Activated CD8-positive, alpha-beta T cell treated with anti-CD3 and anti-CD28 coated beads for 36 hours (primary cell): ENCODE data around the gene FOXP2. TPM values are rescaled to one million over a fixed set of nuclear protein-coding genes. Genes with fewer than 3 reads are reported as not detected.

Source experiments
- ATAC-seq: fragments of 200-7000 bp; cut with Tn5 transposase; one replicate; pipeline ENCODE4 v1.10.0; 2021; ENCODE audit warnings: mild to moderate bottlenecking, moderate library complexity
- CTCF ChIA-PET: fragments of 350-600 bp; sonication (Branson Sonifier 250); formaldehyde crosslinking; loops from one replicate; lab custom pipeline; 2021; ENCODE audit warnings: antibody characterized with exemption; lab: Charles Lee
- POLR2A ChIA-PET: fragments of 350-600 bp; sonication (Branson Sonifier 250); formaldehyde crosslinking; loops from one replicate; lab custom pipeline; 2021; ENCODE audit warnings: antibody characterized with exemption; lab: Charles Lee
- DNase-seq: peaks from one replicate; pipeline ENCODE4 v3.0.0-alpha.2; 2020
- H3K27ac Mint-ChIP-seq: one replicate; pipeline ENCODE4 v1.8.0; 2021; ENCODE audit warnings: mild to moderate bottlenecking, mixed read lengths
- H3K27me3 Mint-ChIP-seq: one replicate; pipeline ENCODE4 v1.8.0; 2021; ENCODE audit warnings: mixed read lengths
- H3K36me3 Mint-ChIP-seq: one replicate; pipeline ENCODE4 v1.8.0; 2021; ENCODE audit warnings: low read depth, mixed read lengths
- H3K4me1 Mint-ChIP-seq: one replicate; pipeline ENCODE4 v1.8.0; 2021; ENCODE audit warnings: low read depth, mixed read lengths
- H3K4me3 Mint-ChIP-seq: one replicate; pipeline ENCODE4 v1.8.0; 2021; ENCODE audit warnings: mild to moderate bottlenecking, moderate library complexity, mixed read lengths
- H3K9me3 Mint-ChIP-seq: one replicate; pipeline ENCODE4 v1.8.0; 2021; ENCODE audit warnings: mixed read lengths
- CTCF ChIP-seq: fragments of 200-600 bp; IDR thresholded peaks from one replicate; pipeline ENCODE4 v1.8.0; 2022; ENCODE audit warnings: antibody characterized with exemption, mild to moderate bottlenecking
- intact Hi-C: fragments of 100-400 bp; cut with micrococcal nuclease; formaldehyde crosslinking; loops from one replicate; pipeline ENCODE4 v1.10.0; 2022
- total RNA-seq, 2 experiments: library from RNA; stranded (reverse); gene quantifications; one replicate each; pipeline ENCODE4 v1.2.3, GENCODE V29; 2021

The FOXP2 gene
- total RNA-seq, 2 experiments from 2014 or later = not detected

GRCh38 chr7:114689406-114689805 is 274.8 kb downstream of the FOXP2 start:
- Mint-ChIP-seq H3K9me3 (no peaks in the 10 kb centered on the region), H3K27me3 (peaks cover 4% of the 10 kb centered on the region), H3K36me3 (no peaks in the 10 kb centered on the region), H3K4me1 (no peaks in the 10 kb centered on the region), H3K4me3 (no peak overlapping the region), H3K27ac (no peak overlapping the region)
- DNase-seq (no peak), ATAC-seq (no peak)
- CTCF ChIA-PET = no interaction called here
- POLR2A ChIA-PET = no interaction called here
- intact Hi-C loops = no loop called here
- TF ChIP-seq CTCF = no peak

DNA sequence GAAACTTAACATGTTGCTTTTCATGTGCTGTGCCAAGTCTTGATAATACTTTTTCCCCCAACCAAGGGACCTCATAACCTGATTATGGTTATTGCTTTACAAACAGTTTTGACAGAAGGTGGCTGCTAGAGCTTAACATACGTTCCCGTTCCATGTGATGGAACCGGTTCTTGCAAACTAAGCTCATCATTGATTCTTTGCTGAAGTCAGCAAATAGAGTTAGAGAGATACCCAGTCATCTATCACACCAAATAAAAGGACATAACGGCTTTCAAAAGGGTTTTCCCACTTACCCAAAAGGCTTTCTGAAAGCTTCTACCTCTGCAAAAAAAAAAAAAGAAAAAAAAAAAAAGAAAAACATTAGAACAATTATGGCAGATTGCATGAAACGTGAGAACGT is 277.0 kb downstream of the FOXP2 start:
- DNase-seq (no peak), ATAC-seq (no peak)
- POLR2A ChIA-PET = no interaction called here
- no peaks in the 10 kb centered on the region for H3K4me1 Mint-ChIP-seq
- TF ChIP-seq CTCF = no peak
- H3K36me3 Mint-ChIP-seq = no peaks in the 10 kb centered on the region
- CTCF ChIA-PET = no interaction called here
- no peak overlapping the region for H3K4me3 Mint-ChIP-seq
- intact Hi-C loops = no loop called here
- H3K27ac Mint-ChIP-seq = no peak overlapping the region
- peaks cover 10% of the 10 kb centered on the region for H3K27me3 Mint-ChIP-seq
- H3K9me3 Mint-ChIP-seq = no peaks in the 10 kb centered on the region

GRCh38 chr7:114695182-114695581 is 280.6 kb downstream of the FOXP2 start:
- intact Hi-C loops = no loop called here
- no peak for ATAC-seq
- TF ChIP-seq CTCF = no peak
- peaks cover 12% of the 10 kb centered on the region for H3K27me3 Mint-ChIP-seq
- no peak for DNase-seq
- no peaks in the 10 kb centered on the region for H3K9me3 Mint-ChIP-seq
- H3K4me3 Mint-ChIP-seq = no peak overlapping the region
- no peak overlapping the region for H3K27ac Mint-ChIP-seq
- H3K36me3 Mint-ChIP-seq = no peaks in the 10 kb centered on the region
- no peaks in the 10 kb centered on the region for H3K4me1 Mint-ChIP-seq
- ChIA-PET CTCF (no interaction called here), POLR2A (no interaction called here)

DNA sequence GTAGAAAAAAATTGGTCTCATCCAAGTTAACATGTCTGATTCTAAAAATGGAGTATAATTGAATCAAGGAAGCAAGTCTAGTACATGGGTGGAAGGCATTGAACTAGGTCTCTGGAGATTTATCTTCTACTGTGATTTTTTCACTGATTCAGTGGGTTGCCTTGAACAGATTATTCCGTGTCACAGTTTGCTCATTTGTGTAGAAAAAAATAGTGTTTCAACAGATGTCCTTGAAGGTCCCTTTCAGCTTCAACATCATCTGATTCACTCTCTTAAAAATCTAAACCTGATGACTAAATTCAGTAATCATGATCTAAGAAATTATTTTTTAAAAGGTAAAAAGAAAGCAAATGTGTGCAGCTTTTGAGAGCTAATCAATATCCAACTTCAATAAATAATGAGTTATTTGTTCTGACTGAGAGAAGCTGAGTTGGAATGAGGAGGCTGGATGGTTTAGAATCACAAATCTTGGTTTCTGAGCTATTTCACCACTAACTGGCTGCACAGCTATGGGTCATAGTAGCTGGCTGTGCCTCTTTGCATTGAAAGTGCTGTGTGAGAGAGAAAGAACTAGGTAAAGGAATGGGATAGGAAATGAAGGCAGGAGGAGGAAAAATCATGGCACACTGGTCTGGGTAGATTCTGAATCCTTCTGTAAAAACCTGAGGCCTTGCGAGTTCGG is 285.8 kb downstream of the FOXP2 start:
- Mint-ChIP-seq H3K36me3 (no peaks in the 10 kb centered on the region), H3K4me3 (no peak overlapping the region), H3K4me1 (no peaks in the 10 kb centered on the region), H3K9me3 (no peaks in the 10 kb centered on the region), H3K27me3 (peaks cover 8% of the 10 kb centered on the region), H3K27ac (no peak overlapping the region)
- DNase-seq (no peak), ATAC-seq (no peak)
- ChIA-PET CTCF (no interaction called here), POLR2A (no interaction called here)
- no peak for TF ChIP-seq CTCF
- intact Hi-C loops = no loop called here

DNA sequence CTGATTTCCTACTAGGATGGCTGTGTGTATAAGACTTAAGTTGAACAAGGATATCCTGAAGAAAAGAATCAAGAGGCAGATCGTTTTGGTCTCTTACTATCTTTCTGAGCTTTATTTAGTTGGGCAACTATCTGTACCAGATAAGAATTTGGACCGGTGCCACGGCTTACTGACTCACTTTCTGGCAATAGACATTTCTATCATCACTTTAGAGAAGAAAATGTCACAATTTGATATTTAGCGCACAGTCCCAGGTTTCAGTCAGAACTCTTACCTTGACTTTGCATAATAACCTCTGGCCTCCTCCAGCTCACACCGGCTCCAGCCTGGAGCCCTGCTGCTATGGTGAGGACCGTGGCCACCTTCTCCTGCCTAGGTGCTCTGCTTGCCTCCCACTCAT is 289.1 kb downstream of the FOXP2 start:
- Mint-ChIP-seq H3K9me3 (no peaks in the 10 kb centered on the region), H3K27ac (no peak overlapping the region), H3K4me1 (no peaks in the 10 kb centered on the region), H3K4me3 (no peak overlapping the region), H3K36me3 (no peaks in the 10 kb centered on the region), H3K27me3 (peaks cover 2% of the 10 kb centered on the region)
- DNase-seq = peak; percentile 7
- intact Hi-C loops = no loop called here
- TF ChIP-seq CTCF = no peak
- POLR2A ChIA-PET = no interaction called here
- ATAC-seq = no peak
- CTCF ChIA-PET = no interaction called here
